ENCODE measurements around the gene CHIT1.

The CHIT1 gene

GRCh38 chr1:203271962-203272632 lies 42.6 kb upstream of the CHIT1 start:
- DNase-seq (ENCODE audit: extremely low spot score), result no peak
- no peak for TF ChIP-seq CTCF (IDR thresholded peaks at IDR 0.05; ENCODE audit: control extremely low read depth, extremely low read depth, low read depth, missing control alignments)
- POLR2A ChIA-PET, result interaction anchor here (1.4 to 2.3 kb wide), 3 partner anchors 17 to 37 kb away, joined by 5 to 21 read pairs (median 7); partner anchors contain the start of gene BTG2
- CTCF ChIA-PET, result interaction anchor here (0.8 to 14.4 kb wide), 18 partner anchors 10 to 418 kb away, joined by 3 to 690 read pairs (median 12); partner anchors contain the start of genes BTG2, FMOD and OPTC

GRCh38 chr1:203271018-203271743 lies 41.7 kb upstream of the CHIT1 start:
- CTCF ChIA-PET, result interaction anchor here (1.1 to 14.4 kb wide), 14 partner anchors 14 to 234 kb away, joined by 3 to 690 read pairs (median 36); partner anchors contain the start of genes BTG2 and FMOD
- peak; percentile 59 for DNase-seq (ENCODE audit: extremely low spot score)
- no peak for TF ChIP-seq CTCF (IDR thresholded peaks at IDR 0.05; ENCODE audit: control extremely low read depth, extremely low read depth, low read depth, missing control alignments)
- POLR2A ChIA-PET, result interaction anchor here (2.3 kb wide), 1 partner anchor 35 kb away, joined by 21 read pairs; the partner anchor contains the start of gene BTG2

GRCh38 chr1:203270448-203270847 lies 41.0 kb upstream of the CHIT1 start:
- DNase-seq (ENCODE audit: extremely low spot score), result no peak
- ChIA-PET POLR2A (no interaction called here), CTCF (interaction anchor here (1.1 to 14.4 kb wide), 17 partner anchors 17 to 230 kb away, joined by 3 to 690 read pairs (median 36); partner anchors contain the start of genes BTG2, FMOD and PRELP)
- TF ChIP-seq CTCF (IDR thresholded peaks at IDR 0.05; ENCODE audit: control extremely low read depth, extremely low read depth, low read depth, missing control alignments), result no peak

- DNase-seq (ENCODE audit: extremely low spot score), result no peak
- TF ChIP-seq CTCF (IDR thresholded peaks at IDR 0.05; ENCODE audit: control extremely low read depth, extremely low read depth, low read depth, missing control alignments), result no peak
- POLR2A ChIA-PET, result interaction anchor here (0.7 to 1.0 kb wide), 2 partner anchors 38 to 42 kb away, joined by 3 read pairs; no protein-coding TSS in a partner anchor
- CTCF ChIA-PET, result interaction anchor here (0.6 to 14.4 kb wide), 42 partner anchors 8 to 442 kb away, joined by 3 to 690 read pairs (median 4); partner anchors contain the start of genes BTG2, FMOD, PPFIA4 and PRELP
Observed at GRCh38 chr1:203269654-203270020, 40.2 kb upstream of the CHIT1 start.

GRCh38 chr1:203268901-203269653 lies 39.6 kb upstream of the CHIT1 start:
- ChIA-PET CTCF (interaction anchor here (0.6 to 14.4 kb wide), 47 partner anchors 8 to 443 kb away, joined by 3 to 690 read pairs (median 5); partner anchors contain the start of genes BTG2, FMOD, PPFIA4 and PRELP), POLR2A (interaction anchor here (0.7 to 1.0 kb wide), 2 partner anchors 38 to 43 kb away, joined by 3 read pairs; no protein-coding TSS in a partner anchor)
- TF ChIP-seq CTCF (IDR thresholded peaks at IDR 0.05; ENCODE audit: control extremely low read depth, extremely low read depth, low read depth, missing control alignments), result peak; percentile 91
- DNase-seq (ENCODE audit: extremely low spot score), result peak; percentile 72
